ENCODE results near the gene GNAI1.

DNA sequence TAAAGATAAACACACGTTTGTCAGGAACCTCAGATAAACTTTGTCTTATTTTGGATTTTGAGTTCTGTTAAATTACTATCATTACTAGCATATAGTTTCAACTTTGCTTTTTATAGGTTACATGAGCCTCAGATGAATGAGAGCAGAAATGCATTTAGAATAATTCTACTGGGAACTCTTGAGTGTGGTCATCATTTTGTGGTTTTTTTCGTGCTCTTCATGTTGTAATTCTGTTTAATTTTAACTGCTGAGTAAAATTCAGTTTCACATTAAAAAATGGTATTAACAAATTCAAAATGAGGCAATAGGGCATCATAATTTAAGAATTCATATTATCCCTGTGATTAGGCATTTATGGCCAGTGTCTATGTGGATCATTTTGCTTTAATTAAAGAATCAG is 72.9 kb downstream of the GNAI1 start:
- TF ChIP-seq EZH2 (IDR thresholded peaks at IDR 0.05) (no peak), POLR2AphosphoS5 (IDR thresholded peaks at IDR 0.05; ENCODE audit: borderline replicate concordance, low read depth, low read length) (no peak), FOXP2 (optimal IDR thresholded peaks at IDR 0.05; ENCODE audit: control extremely low read depth, extremely low read length, insufficient read depth) (no peak)
